Dermis blood vessel endothelial cell (primary cell): ENCODE results near the gene ST6GAL1. TPM values are rescaled to one million over a fixed set of nuclear protein-coding genes. Genes with fewer than 3 reads are reported as not detected.
A peak's percentile ranks its signal among the peaks of the same experiment; 100 is the strongest.

Source experiments
- DNase-seq: peaks from one replicate; pipeline ENCODE4 v3.0.0; 2010
- total RNA-seq: library from RNA; depleted of rRNA; stranded (reverse); fragments of >200 nt; gene quantifications from 2 replicates; pipeline ENCODE4 v1.2.3, GENCODE V29; 2014

Gene ST6GAL1
- total RNA-seq, 1 donor from 2014 or later, result 104 TPM

- no peak for DNase-seq
These were observed 150.6 kb downstream of the ST6GAL1 start for GRCh38 chr3:187080799-187081450.

- no peak for DNase-seq
These were observed 152.5 kb downstream of the ST6GAL1 start for GRCh38 chr3:187082758-187083375.

- DNase-seq, result no peak
These were observed 153.8 kb downstream of the ST6GAL1 start for GRCh38 chr3:187084126-187084525.

DNA sequence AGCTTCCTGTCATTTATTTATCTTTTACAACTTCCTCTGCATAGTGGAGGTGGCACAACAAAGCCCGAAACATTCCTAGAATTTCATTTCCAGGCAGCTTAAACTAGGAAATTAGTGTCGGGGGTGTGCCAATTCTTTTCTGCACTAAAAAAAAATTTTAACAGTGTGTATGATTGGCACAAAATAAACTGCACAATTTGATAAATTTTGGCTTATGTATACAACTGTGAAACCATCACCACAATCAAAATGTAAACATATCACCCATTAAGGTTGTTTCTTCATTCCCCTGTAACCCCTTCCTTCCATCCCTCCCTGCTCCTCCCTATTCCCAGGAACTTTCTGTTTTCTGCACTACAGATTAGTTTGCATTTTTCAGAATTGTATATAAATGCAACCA, 154.3 kb downstream of the ST6GAL1 start:
- DNase-seq, result no peak

DNA sequence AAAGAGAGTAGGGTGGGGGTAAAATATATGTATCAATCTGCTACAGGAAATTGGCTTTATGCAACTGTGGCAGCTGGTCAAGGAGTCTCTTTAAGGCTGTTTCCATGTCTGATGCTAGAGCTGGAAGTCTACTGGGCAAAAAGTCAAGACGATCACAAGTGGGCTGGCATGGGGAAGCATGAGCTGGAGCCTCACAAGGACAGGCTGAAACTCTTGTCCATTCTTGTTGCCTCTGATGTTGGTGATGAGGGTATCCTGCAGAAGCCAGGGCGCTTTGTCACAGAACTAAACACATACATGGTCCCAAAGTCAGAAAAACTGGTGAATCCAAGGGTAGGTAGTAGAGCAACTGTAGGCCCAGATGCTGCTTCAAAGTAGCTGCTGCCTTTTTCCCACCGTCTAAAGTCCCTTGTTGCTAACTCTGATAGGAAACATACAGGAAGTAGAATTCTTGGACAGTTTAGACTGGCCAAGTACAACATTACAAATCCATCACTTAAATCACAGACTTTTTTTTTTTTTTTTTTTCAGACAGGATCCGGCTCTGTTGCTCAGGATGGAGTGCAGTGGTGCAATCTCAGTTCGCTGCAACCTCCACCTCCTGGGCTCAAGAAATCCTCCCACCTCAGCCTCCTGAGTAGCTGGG, 154.8 kb downstream of the ST6GAL1 start:
- DNase-seq, result peak; percentile 44

- no peak for DNase-seq
These were observed 155.6 kb downstream of the ST6GAL1 start for GRCh38 chr3:187085933-187086332.

GRCh38 chr3:187086831-187087230, 156.5 kb downstream of the ST6GAL1 start:
- no peak for DNase-seq

DNA sequence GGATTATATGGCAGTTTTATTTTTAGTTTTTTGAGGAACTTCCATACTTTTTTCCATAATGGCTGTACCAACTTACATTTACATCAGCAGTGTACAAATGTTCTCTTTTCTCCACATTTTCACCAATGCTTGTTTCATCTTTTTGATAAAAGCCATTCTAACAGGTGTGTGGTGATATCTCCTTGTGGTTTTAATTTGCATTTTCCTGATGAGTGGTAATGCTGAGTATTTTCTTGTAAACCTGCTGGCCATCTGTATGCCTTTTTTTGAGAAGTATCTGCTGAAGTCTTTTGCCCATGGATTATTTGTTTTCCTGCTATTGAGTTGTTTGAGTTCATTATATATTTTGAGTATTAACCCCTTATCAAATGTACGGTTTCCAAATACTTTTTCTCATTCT, 158.4 kb downstream of the ST6GAL1 start:
- no peak for DNase-seq

GRCh38 chr3:187093320-187093719, 163.0 kb downstream of the ST6GAL1 start:
- no peak for DNase-seq

DNA sequence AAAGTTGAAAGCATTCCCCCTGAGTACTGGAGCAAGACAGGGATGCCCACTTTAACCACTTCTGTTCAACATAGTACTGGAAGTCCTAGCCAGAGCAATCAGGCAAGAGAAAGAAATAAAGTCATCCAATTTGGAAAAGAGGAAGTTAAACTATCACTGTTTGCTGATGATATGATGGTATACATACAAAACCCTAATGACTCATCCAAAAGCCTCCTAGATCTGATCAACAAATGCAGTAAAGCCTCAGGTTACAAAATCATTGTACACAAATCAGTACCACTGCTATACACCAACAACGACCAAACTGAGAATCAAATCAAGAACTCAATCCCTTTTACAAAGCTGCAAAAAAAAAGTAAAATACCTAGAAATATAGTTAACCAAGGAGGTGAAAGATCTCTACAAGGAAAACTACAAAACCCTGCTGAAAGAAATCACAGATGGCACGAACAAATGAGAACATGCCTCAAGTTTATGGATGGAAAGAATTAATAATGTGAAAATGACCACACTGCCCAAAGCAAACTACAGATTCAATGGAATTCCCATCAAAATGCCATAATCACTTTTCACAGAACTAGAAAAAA, 168.7 kb downstream of the ST6GAL1 start:
- no peak for DNase-seq

GRCh38 chr3:187101184-187102072, 171.1 kb downstream of the ST6GAL1 start:
- DNase-seq, result peak; percentile 83

DNA sequence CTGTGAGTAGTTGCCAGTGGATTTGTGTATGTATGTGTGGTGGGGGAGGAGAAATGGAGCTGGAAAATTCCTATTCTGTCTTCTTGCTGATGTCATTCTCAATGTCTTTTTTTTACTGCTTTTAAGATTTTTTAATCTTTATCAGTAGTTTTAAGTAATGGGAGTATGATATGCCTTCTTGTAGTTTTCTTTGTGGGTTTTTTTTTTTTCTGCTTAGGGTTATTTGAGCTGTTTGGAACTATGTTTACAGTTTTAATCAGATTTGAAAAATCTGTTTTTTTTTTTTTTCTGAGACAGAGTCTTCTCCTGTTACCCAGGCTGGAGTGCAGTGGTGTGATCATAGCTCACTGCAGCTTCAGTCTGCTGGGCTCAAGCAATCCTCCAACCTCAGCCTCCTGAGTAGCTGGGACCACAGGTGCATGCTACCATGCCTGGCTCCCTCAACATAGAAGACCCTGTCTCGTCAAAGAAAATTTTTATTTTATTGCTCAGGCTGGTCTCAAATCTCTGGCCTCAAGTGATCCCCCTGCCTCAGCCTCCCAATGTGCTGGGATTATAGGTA, 171.8 kb downstream of the ST6GAL1 start:
- no peak for DNase-seq

GRCh38 chr3:187103251-187103650, 172.9 kb downstream of the ST6GAL1 start:
- no peak for DNase-seq

DNA sequence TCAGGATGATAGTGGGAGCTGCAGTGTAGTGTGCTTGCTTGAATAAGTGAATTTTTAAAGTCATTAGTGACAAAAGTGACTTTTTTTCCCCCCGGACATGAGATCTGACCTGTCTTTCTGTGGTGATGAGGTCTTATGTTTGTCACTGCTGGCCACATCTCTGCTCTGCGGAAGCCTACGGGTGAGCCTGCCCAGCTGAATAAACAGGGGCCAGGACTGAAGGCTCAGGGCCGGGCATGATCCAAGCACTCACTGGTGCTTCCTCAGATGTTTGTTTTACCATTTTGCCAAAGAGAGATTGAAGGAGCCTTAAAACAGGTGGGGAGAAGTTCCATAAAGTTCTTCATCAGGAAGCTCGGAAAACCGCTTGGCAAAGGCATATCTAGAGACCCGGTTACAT, 174.0 kb downstream of the ST6GAL1 start:
- peak; percentile 41 for DNase-seq

DNA sequence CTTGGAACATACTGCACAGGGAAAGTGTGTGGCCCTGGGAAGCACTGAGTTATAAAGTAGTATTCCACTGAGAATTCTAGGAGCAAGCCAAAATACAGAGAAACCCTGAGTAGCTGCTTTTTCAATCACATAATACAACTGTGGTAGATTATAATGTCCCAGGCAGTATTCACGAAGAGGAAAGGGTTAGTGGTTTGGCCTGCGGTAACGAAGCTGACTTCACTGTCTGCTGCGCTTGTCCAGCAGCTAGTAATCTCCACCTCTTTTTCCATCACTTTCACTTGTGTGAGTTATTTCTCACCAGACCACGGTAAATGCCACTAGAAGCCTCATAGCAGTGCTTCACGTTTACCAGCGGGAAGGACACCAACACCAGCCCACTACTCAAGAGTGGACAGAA, 174.6 kb downstream of the ST6GAL1 start:
- no peak for DNase-seq

DNA sequence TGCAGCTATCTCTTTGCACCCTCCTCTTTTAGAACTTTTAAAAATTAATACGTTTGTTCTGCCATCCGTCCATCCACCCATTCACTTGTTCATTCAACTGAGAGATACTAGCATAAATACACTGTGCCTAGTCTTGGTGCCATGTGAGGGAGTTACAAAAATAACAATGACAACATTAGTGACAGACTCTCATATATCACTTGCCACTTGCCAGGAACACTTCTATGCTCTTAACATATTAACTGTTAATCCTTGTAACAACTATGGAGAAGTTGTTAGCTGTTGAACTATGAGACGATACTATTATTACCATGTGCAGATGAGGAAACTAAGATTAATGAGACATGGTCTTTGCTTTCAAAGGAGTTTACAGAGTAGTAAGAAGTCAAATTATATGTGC, 175.4 kb downstream of the ST6GAL1 start:
- DNase-seq, result no peak

DNA sequence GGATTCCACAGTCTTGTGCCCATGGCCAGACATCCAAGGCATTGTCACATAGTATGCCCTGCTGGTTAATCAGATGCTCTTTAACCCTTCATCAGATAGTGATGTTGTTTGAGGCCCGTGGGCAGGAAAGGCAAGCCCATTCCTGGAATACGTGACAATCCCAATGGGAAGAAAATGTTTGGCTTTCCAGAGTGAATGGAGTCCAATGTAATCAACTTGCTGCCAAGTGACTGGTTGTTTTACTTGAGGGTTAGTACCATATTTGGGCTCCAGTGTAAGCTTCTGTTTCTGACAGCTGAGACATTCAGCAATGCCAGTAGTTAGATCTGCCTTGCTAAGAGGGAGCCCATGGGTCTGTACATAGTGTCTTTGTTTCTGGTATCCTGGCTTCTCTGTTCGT, 177.7 kb downstream of the ST6GAL1 start:
- no peak for DNase-seq

- no peak for DNase-seq
These were observed 179.8 kb downstream of the ST6GAL1 start for GRCh38 chr3:187110156-187110555.

GRCh38 chr3:187112934-187113793, 182.8 kb downstream of the ST6GAL1 start:
- peak; percentile 66 for DNase-seq

GRCh38 chr3:187114511-187114910, 184.2 kb downstream of the ST6GAL1 start:
- DNase-seq, result no peak

DNA sequence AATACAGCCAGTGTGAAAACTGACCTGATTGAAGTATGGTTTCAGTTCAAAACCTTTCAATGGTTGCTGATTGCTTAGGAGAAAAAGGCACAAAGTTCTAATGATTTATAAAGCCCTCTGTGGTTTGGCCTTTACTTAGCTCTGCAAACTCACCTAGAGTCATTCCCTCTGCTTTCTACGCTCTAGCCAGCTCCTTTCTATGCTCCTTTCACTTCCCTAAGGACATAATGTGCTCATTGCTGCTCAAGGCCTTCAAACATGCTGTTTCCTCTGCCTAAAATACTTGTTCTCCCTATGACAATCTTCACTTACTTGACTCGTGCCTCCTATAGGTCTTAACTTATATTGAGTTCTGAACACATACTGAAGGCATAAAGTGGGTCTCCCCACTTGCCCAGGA, 190.0 kb downstream of the ST6GAL1 start:
- DNase-seq, result no peak
